Body of pancreas (tissue), 4 donors: ENCODE data around the gene STK38.

Experiments used
- CTCF ChIP-seq, 7 experiments: fragments of 450-650 bp in 4 of 7; fragments of 200-600 bp in 3 of 7; sonication (generic) in 3 of 7; IDR thresholded peaks; one replicate each; pipeline ENCODE4 v1.5.1; 2016 to 2019; ENCODE audit warnings: antibody characterized with exemption in 7 of 7
- POLR2A ChIP-seq, 3 donors: fragments of 450-650 bp; IDR thresholded peaks; one replicate each; pipeline ENCODE4 v1.6.1; 2016; ENCODE audit warnings: antibody characterized with exemption in 3 of 3, mild to moderate bottlenecking in 2 of 3

- no peak for TF ChIP-seq CTCF (IDR thresholded peaks at IDR 0.05)
- TF ChIP-seq POLR2A (IDR thresholded peaks at IDR 0.05): no peak
Measured at GRCh38 chr6:36555750-36556252, 8.5 kb upstream of the STK38 start.
